Stimulated activated naive CD8-positive, alpha-beta T cell treated with anti-CD3 and anti-CD28 coated beads, Interleukin-15, Interleukin-2, amounts not matched to agents 100 U/mL and 50 U/mL, for 24 hours (primary cell): Measurements from ENCODE around the gene PLEKHF1.
"Not testable (repeated sequence)": the region's sequence is repeated elsewhere in the genome, so short reads cannot be mapped to it uniquely, and the experiment has no call there.

Source experiments
- ATAC-seq: fragments of 150-1000 bp; cut with Tn5 transposase; one replicate; pipeline ENCODE4 v1.10.0; 2021
- DNase-seq: peaks from one replicate; pipeline ENCODE4 v3.0.0; 2021

PLEKHF1 gene

DNA sequence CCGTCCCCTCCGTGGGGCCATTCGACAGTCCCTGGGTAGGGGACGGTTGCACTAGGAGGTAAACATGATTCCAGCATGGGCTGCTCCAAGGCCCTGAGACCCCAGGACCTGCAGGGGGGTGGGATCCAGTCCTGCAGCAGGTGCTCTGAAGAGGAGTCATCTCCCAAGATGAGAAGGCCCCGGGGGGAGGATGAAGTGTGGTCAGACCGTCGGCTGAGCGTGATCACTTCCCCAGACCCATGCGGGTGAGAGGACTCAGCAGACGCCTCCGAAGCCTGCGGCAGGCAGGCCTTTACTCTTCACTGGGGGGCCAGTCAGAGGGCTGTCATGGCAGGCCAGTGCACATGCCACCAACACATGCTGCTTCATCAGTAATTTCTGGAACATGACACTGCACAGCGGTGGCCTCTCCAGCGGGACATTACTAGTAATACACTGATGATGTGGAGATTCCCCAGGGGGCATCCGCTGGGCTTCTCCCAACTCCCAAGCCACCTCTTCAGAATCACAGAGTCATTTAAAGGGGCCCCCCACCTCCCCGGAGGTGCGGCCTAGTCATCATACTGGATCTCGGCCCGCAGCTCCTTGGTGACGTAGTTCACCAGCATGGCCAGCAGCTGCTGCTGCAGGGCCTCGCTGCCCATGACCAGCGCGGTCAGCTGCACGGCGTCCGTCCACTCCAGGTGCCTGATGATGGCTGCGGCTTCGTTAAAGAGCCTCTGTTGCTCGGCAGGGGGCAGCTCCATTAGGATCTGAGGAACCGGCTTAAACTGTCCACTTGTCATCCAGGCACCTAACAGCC lies 37.1 kb downstream of the PLEKHF1 start:
- DNase-seq (no peak), ATAC-seq (no peak)

DNA sequence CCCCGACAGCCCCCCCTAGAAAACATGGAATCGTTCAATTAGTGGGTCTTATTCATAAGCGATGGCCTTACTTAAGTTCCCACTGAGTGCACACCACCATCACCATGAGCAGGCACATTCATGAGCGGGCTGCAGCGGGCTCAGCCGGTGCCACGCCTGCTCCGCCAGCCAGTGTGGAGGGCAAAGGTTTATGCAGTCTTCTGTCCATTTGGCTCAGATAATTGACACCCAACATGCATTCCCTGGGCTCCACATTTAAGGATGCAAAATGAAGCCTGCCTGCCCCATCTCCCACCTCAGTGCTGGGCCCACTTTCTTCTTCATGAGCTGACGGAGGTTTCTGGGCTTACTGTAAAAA lies 37.7 kb downstream of the PLEKHF1 start:
- ATAC-seq = no peak
- no peak for DNase-seq

DNA sequence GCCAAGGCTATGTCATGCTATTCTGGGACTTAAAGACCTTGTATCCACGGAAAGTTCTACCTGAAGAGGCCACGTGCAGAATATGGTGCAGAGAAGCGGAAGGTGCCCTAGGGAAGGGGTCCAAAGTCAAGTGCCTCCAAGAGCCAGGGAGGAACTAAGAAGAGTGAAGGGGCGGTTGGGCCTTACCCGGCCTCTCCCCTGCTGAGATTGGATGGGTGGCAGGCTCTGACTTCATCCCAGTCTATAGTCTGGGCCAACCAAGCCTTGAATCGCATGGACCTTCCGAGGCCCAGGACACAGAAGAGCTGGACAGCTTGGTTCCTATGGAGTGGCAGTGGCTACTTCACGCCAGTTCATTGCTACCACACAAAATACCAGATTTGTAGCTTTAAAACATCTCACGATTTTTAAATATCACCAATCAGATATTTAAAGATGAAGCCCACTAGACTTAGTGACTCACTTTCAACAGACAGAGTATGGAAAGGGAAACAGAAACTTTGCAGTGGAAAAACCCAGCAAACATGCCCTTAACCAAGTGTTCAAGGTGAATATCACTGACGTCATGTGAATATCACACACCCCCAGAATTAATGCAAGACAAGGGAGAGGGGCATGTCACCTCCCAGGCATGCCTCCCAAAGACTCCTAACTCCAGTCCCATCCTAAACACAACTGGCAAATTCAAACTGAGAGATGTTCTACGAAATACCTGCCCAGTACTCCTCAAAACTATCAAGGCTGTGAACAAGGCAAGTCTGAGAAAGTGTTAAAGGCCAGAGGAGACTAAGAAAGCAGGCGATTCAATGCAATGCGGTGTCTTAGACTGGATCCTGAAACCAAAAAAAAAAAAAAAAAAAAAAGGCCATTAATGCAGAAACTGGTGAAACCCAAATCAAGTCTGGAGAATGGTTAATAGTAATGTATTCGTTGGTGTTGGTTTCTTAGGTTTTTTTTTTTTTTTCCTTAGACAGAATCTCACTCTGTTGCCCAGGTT lies 39.6 kb downstream of the PLEKHF1 start:
- ATAC-seq = peak; percentile 88

DNA sequence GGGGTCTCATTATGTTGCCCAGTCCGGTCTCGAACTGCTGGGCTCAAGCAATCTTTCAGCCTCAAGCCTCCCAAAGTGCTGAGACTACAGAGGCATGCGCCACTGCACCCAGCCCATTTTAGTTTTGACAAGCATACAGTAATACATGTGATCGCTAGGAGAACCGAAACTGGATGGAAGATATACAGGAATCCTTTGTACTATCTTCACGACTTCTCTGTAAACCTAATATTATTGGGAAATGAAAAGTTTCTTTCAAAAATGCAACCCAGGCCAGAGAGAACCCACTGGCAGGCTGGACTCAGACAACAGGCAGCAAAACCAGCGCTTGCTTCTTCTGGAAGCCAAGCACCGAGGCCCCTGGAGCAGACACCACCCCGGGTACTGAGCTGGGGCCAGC lies 40.4 kb downstream of the PLEKHF1 start:
- ATAC-seq (no peak), DNase-seq (no peak)

More for the DNA sequence above, 39.6 kb downstream of the PLEKHF1 start:
- no peak for DNase-seq

DNA sequence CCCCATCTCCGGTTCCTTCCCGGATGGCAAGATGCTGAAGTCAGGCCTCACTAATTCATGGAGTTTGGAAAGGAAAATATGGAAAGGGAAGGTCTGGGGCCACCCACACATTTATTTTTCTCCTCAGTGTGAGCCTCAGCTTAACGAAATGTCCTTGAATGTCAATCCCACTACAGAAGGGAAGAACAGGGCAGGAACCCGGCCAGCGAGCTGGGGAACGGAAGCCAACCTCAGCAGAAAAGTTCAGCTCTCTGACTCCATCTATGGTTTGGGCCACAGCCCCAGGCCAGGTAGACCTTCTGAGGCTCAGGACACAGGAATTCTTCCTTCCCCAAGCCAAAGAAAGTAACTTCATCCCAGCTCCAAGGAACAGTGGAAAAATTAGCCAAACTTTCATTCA lies 41.4 kb downstream of the PLEKHF1 start:
- no peak for ATAC-seq
- no peak for DNase-seq

DNA sequence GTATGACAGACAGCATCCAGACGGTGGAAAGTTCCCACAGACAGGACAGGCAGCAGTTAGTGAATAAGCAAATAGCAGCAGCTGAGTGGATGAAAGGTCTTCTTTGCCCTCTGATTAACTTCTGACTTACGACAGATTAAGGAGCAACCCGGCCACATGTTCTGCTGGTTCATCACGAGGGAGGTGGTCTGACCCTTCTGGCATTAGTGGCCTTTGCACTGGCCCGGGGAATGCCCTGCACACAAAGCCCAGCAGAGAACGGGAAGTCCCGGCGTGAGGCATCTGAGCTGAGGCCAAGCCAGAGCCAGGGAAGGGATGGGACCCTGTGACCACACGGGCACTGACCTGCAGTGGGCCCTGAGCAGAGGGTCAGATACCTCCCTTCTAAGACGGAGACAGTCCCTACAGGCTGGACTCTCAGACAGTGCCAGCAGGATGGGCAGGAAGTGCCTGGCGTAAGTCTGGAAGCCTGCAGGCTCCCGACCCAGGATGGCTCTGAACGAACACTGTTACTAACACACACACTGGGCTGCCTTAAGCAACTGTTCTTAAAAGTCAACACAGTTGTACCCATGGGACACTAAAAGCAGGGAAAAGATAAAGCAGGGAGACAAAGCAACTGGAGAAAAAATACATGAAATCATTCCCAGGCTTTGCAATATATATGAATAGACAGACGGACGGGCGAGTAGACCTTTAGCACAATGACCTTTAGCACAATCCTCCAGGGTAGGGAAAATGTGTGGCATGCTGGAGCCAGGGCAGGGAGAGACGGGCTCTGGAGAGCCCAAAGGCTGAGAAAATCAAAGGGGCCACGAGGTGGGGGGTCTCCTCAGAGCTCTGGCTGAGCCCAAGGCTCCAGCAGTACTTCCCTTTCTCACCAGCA lies 43.5 kb downstream of the PLEKHF1 start:
- ATAC-seq = no peak
- DNase-seq = no peak

DNA sequence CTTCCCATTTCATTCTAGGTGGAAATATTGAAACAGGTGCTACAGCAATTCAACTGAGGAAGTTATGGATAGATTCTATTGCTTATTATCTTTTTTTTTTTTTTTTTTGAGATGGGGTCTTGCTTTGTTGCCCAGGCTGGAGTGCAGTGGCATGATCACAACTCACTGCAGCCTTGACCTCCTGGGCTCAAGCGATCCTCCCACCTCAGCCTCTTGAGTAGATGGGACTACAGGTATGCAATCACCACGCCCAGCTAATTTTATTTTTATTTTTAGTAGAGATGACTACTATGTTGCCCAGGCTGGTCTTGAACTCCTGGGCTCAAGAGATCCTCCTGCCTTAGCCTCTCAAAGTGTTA lies 44.2 kb downstream of the PLEKHF1 start:
- ATAC-seq = not testable (repeated sequence)

DNA sequence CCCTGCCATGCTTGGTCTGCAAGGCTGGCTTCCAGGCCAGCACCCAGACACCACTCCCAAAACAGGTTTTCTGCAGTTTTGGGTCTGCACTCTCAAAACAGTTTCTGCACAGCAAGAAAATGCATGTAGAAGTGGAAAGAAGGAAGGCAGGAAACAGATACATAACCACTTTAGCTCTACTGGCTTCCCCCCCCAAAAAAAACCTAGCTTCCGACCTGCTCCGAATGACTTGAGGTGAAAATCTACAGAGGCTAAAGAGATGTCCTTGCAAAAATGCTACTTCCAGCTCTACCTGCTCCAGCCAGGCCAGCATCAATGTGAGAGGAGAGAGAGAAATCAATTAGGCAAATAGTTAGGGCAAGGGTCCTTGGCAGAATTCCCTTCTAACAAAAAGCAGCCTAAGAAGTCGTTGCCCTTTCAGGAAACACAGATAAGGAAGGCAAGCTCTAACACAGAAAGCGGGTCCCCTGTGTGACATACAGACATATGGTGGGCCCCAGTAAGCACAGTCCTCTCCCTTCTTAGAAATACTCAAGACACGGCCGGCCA lies 46.4 kb downstream of the PLEKHF1 start:
- no peak for DNase-seq
- no peak for ATAC-seq

More for the DNA sequence above, 44.2 kb downstream of the PLEKHF1 start:
- not testable (repeated sequence) for DNase-seq

DNA sequence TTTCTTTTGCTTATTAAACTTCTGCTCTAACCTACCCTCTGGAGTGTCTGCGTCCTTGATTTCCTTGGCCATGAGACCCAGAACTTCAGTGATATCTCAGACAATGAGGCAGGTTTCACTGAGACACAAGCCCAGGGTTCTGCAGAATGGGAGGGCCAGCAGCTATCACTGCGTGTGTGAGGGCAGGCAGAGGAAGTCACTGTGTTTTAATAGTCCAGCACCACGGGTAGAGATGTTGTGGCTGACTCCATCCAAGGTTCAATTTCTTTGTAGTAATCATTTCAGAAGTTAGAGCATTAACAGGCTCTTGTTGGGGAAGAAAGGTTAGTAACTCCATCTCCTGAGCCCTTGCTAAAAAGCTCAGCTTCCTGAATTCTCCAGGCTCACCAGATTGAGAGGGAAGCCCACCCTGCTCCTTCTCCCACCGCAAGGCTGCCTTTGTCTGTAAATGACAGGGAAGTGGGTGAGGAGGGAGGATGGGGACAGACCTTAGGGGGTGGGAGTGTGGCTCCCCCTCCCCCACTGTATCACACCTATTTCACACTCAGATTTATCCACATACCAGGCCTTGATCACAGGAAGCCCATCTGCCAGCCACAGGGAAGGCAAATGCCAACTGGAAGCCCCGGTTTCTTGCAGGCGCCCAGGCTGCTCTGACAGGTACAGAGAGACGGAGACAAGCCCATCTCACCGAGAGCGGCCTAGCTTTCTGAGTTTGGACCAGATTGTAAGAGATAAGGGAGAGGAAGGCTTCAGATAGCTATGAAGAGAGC lies 47.7 kb downstream of the PLEKHF1 start:
- DNase-seq (no peak), ATAC-seq (no peak)

DNA sequence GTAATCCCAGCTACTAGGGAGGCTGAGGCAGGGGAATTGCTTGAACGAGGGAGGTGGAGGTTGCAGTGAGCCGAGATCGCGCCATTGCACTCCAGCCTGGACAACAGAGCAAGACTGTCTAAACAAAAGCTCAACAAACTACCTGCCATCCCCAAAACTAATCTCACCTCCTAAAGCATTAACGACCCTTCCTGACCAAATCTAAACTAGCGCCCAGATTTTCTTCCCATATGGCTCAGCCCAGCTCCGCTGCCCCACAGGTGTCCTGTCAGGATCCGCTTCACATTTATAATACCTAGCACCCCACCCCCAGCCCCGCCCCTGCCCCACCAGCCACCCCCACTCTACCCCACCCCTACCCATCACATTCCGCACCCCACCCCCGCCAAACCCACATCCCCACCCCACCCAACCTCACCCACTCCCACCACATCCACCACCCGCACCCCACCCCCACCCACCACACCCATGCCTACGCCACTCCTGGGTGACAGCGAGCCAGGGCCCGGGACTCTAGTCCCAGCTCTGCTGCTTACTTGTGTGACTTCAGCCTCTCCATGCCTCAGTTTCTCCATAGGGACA lies 49.2 kb downstream of the PLEKHF1 start:
- DNase-seq (no peak), ATAC-seq (peak; percentile 26)

DNA sequence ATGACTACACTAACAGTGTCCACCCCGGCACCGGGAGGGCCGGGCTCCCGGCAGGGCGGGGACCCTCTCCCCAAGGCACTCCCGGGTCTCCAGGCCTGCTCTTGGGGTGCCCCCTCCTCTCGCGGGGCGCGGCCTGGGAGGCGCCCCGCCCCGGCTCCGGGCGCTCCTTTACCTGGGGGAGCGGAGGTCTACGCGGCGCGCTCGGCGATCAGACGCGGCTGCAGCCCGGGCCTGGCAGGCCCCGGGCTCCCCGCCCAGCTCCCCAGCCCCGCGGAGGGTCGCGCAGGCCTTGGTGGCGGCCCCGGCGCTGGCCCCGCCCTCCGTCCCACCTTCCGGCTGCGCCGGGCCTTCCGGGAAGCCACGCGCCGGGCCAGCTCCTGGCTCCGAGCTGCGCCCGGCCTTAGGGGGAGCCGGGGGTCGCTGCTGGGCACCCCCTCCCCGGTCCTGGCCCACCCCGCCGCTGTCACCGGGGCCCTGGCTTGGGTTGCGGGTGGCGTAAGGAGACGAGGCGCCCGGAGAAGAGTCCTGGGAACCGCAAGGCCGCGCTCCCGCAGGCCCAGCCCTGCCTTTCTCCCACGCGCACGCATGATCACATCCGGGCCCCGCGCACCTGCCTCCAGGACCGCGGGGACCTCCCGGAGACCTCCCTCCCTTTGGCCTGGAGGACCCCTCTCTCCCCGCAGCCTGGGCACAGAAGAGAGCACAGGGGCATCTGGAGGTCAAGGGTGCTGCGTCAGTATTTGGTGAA lies 49.9 kb downstream of the PLEKHF1 start, which contains the start of gene C19orf12:
Gene C19orf12 (minus strand): TSS at position 309 of the 748 bp plus-strand sequence. CDS start 6,848 bp downstream, outside the sequence.
- DNase-seq (peak; percentile 77), ATAC-seq (peak; percentile 74)

DNA sequence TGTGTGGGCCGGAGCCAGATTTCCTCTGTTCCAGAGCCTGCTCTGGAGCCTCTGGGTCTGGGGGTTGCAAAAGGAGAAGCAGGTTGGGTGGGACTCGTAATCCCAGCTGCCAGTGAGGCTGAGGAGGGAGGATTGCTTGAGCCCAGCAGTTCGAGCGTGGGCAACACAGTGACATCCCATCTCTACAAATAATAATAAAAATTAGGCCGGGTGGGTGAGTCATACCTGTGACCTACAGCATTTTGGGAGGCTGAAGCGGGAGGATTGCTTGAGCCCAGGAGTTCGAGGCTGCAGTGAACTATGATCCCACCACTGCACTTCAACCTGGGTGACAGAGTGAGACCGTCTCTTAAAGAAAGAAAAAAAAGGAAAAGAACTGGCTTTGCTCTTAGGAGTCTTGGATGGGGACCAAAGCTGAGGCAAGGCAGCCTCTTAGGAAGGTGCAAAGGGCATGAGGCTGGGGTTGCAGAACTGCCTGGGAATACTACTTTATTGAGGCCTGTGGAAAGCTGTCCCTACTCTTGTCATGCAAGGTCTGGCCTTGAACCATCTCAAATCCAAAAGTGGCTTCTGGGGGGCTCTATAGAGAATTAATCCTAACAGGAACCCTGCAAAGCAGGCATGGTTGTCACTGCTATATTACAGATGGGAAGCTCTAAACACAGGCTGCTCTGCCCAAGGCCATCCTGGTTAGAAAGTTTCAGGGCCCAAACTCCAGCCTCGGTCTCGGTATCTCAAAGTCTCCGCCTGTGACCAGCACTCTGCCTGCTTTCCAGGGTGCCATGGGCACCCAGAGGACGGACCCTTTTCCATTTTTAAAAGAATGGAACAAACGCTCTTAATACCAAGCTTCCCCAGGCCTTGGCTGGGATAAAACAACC lies 50.7 kb downstream of the PLEKHF1 start:
- ATAC-seq (no peak), DNase-seq (no peak)

DNA sequence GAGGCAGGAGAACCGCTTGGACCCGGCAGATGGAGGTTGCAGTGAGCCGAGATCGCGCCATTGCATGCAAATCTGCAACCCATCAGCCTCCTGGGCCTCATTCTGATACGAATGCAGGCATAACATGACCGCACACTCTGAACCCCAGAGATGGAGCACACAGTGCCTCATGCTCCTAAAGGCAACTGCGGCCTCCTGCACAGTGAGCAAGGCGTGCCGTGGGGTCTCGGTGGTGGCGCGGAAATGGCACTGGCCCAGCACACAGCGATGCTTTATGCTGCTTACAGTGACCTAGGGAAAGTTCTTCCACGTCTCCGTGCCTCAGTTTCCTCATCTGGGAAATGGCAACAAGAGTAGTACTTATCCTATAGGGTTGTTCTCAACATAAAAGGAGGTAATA lies 51.8 kb downstream of the PLEKHF1 start:
- DNase-seq (no peak), ATAC-seq (no peak)

DNA sequence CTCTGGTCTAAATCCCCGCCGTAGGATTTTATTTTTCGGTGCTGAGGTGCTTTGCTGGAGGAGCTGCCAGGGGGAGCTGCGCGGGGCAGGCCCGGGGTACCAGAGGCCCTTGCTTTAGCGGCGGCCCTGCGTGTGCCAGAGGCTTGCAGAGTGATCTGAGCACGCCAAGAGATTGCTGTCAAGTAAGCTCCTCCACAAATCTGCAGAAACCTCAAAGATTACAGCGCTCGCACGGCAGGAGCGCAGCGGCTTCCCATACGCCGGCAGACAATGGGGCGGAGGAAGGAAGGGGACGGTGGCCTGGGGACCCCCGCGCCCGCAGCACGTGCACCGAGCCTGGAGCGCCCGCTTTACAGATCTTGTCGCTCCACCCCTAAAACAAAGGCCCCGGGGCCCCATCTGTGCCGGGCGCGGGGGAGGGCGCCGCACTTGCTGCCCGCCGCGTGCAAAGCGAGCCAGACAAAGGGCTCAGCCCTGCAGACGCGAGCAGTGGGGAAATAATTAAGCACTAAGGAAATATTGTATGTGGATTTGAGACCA lies 58.9 kb downstream of the PLEKHF1 start:
- peak; percentile 64 for ATAC-seq
- DNase-seq = peak; percentile 55

DNA sequence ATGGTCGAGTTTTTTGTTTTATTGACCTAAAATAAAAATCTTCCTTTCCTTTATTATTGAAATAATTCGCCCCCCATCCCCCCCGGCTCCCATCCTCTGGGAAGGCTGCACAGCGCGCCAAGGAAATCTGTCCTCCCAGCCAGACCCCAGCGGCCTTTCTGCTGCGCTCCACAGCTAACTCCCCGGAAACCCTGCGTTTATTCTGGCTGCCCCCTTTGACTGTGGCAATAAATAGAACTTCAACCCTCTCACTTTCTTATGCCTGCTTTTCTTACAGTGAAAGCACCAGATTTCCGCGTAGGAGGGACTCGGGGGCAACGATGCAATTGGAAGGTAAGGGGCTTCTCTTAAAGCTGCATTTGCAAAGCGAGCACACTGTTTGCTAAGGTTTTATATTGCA lies 59.5 kb downstream of the PLEKHF1 start:
- ATAC-seq = no peak
- DNase-seq = no peak
